ENCODE data around the gene PLAGL2. TPM values are rescaled to one million over a fixed set of nuclear protein-coding genes. Genes with fewer than 3 reads are reported as not detected.

Gene PLAGL2
- total and polyA plus RNA-seq, 2 of the 8 experiments (the other 6 are each of a cell fraction or from before 2014, with no cell fraction given): 20.6 to 25.4 TPM

DNA sequence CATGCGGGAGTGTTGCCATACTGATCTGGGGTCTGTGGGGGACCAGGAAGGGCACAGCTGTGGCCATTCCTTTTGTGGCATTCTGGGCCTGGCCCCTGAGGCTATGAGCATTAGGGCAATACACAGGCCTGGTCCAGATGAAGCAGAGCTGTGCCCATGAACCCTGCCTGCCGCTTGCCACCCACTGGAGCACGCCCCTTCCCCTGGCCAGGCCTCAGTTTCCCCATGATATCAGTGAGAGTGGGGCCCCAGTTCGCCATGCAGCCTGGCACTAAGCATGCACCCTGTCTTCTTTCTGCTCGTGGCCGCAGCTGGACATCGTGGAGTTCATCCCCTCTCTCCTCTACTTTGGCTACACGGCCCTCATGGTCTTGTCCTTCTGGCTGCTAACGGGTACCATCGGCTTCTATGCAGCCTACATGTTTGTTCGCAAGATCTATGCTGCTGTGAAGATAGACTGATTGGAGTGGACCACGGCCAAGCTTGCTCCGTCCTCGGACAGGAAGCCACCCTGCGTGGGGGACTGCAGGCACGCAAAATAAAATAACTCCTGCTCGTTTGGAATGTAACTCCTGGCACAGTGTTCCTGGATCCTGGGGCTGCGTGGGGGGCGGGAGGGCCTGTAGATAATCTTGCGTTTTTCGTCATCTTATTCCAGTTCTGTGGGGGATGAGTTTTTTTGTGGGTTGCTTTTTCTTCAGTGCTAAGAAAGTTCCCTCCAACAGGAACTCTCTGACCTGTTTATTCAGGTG lies 42.4 kb downstream of the PLAGL2 start (continued):
- no peak for TF ChIP-seq TEAD4 (IDR thresholded peaks at IDR 0.05; ENCODE audit: low read depth, low read length)

Data from H1 (cell line).